ENCODE measurements around the gene TRAM2.
A peak's percentile ranks its signal among the peaks of the same experiment; 100 is the strongest.

Gene TRAM2

DNA sequence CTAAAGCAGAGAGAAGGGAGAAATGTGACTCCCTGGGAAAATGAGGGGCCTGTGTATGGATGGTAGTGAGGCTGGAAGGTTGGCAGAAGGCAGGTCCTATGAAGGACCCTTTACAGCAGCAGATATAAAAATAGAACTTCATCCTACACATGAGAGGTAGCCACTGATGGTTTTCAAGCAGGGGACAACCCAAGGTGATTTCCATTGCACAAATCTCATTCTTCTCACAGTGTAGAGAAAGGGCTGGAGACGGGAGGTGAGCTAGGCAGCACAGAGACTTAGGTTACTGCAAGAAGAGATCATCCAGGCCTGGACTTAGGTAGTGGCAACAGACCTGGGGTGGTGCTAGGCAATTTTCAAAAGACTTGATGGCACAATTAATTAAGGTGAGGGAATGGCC lies 30.7 kb downstream of the TRAM2 start:
- no peak for DNase-seq (ENCODE audit: low read depth, low spot score)

DNA sequence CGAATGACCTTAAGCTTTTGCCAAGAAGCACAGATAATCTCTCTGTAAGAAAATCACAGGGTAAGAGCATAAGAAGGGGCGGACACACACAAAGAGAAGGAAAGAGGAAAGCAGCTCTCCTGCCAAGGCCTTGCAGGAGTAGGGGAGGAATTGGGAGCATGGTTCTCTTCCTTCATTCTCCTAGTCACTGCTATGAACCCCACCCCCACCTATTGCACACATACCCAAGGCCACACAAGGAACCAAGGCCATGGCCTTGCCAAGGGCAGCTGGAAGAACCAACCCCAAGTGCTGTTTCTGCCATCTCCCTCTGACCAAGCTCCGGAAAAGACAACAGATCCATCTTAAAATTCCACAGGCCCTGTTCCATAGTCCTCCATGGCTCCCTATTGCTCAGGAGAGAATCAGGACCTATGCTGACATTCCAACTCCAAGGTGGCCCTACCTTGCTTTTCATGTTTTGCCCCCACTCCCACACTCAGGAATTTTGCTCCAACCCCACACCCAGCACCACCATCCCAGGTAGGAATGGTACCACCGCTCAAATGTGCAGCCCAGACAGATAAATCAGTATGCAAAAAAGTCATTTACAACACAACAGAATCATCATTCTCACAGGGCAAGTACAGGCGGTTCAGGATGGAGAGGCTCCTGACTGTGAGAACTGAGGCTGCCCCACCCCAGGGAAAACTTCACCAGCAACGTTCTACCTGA lies 31.3 kb downstream of the TRAM2 start:
- DNase-seq (ENCODE audit: low read depth, low spot score): no peak

GRCh38 chr6:52544602-52545405 lies 32.1 kb downstream of the TRAM2 start:
- no peak for DNase-seq (ENCODE audit: low read depth, low spot score)

- DNase-seq (ENCODE audit: low read depth, low spot score): peak; percentile 54
Measured at GRCh38 chr6:52543729-52544601, 32.9 kb downstream of the TRAM2 start.

DNA sequence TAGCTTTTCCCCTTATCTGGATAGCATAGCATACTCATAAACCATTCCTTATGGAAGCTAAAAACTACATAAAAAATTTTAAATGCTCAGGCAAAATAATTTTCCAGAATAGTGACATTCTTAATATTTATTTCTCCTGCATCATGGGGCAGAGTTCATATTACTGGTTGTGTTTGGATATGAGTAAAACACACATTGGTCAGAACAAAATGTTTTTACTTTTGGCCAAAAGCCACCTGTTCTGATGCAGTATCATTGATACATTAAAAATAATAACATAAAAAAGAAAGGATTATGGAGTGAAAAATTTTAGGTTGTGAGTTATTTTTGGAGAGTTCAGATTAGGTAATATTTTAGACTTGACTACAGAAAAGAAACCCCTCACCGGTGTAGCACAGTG lies 33.6 kb downstream of the TRAM2 start:
- no peak for DNase-seq (ENCODE audit: low read depth, low spot score)

GRCh38 chr6:52541135-52541534 lies 35.7 kb downstream of the TRAM2 start:
- no peak for DNase-seq (ENCODE audit: low read depth, low spot score)

DNA sequence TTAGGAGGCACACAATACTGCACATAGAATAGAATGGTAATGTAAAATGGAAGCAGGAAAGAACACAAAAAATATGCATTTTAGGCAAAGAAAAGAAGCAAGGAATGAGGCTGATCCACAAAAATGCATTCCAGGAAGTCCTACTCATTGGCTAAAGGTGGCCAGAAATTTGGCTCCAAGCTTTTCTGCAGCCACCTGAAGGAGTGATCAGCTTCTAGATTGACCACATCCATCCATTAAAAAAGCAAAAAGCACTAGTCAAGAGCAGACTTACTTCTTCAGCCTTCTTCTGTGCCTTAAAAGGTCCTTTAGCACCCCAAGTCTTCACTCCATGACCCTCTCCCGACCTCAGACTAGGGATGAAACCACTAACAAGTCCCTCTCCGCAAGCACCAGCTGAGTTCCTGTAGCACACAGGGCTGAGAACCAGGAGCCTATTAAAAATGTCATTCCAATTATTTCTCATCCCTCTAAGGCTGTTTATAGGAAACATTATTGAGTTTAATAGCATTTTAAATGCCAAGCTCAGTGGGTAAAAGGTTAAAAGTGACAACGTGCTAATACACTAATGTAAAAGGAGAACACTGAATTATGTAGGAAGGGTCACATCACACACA lies 36.5 kb downstream of the TRAM2 start:
- peak; percentile 76 for DNase-seq (ENCODE audit: low read depth, low spot score)

- DNase-seq (ENCODE audit: low read depth, low spot score): peak; percentile 47
Measured at GRCh38 chr6:52539607-52540006, 37.3 kb downstream of the TRAM2 start.

- DNase-seq (ENCODE audit: low read depth, low spot score): no peak
Measured at GRCh38 chr6:52538901-52539354, 37.9 kb downstream of the TRAM2 start.

DNA sequence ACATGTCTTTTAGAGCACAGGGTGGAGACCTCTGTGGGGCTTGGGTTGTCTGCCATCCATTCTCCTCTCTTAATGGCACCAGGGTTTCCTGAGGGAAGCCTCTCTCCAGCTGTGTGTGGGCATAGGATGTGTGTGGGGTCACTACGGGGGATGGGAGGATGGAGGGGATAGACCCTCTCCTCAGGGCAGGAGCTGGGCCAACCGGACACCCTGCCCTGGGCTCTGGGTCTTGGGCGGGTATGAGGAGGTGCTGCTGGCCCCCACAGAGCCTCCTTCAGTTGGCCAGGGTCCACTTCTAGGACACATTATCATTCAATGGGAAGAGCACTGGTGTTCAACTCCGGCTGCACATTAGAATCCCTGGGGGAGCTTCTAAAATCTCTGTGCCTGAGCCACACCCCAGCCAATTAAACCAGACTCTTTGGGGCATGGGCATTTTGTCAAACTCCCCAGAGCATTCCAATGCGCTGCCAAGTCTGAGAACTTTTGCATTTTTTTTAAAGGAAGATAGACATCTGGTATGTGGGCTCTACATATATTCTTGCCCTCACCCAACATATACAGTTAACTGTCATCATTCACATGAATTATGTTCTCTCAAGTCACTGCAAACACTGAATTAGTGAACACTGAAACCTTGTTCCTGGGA lies 38.5 kb downstream of the TRAM2 start:
- peak; percentile 67 for DNase-seq (ENCODE audit: low read depth, low spot score)

GRCh38 chr6:52537001-52537753 lies 39.7 kb downstream of the TRAM2 start:
- DNase-seq (ENCODE audit: low read depth, low spot score): no peak

GRCh38 chr6:52536424-52536916 lies 40.4 kb downstream of the TRAM2 start:
- DNase-seq (ENCODE audit: low read depth, low spot score): no peak

DNA sequence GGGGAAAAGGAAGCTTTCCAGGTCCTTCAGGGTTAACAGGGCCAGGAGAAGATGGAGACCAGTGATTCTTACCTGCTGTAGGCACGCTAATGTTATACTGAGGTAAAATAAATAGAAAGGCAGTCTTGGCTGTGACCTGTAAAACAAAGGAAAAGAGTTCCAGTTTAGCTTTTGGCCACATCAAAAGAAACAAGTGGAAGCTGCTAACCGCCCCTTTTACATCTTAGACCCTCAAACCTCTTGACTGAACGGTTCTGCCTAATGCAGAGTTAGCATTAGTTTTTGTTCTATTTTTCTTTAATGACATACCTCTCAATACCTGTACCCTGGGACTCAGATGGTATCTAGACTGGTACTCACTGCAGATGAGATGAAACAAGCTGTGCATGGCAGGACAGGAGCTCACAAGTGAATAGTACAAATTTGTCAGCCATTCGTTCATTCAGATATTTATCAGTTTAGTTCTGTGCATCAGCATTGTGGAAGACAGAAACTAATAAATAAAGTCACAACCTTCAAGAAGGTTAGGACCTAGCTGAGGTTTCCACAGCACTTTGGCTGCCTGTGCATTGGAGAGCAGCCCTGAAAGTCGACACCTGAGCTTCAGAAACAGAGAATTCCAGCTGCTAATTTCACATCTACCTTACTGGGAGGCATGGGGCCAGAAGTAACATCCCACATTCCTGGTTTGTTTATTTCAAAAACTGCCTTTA lies 41.0 kb downstream of the TRAM2 start:
- no peak for DNase-seq (ENCODE audit: low read depth, low spot score)

DNA sequence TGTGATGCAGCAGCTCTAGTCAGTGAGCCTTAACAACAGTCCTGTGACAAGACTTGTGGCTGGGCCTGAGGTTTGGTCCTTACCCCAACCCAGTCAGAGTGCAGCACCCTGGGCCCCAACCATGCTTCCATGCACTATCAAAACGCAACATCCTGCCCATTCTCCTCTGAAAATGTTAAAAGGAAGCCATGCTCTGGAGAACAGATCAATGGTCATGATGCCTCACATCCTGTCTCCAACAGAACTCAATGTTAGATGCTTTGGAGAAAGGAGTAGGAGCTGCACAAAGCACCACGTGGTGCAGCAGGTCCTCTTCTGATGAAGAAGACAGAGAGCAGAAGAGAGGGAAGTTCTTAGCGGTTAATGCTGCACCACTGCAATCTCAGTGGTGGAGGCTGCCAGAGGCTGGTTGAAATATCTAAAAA lies 41.9 kb downstream of the TRAM2 start:
- DNase-seq (ENCODE audit: low read depth, low spot score): no peak

- DNase-seq (ENCODE audit: low read depth, low spot score): no peak
Measured at GRCh38 chr6:52534363-52534762, 42.5 kb downstream of the TRAM2 start.

- no peak for DNase-seq (ENCODE audit: low read depth, low spot score)
Measured at GRCh38 chr6:52533491-52533890, 43.4 kb downstream of the TRAM2 start.

GRCh38 chr6:52532457-52532856 lies 44.4 kb downstream of the TRAM2 start:
- DNase-seq (ENCODE audit: low read depth, low spot score): no peak

- DNase-seq (ENCODE audit: low read depth, low spot score): no peak
Measured at GRCh38 chr6:52531834-52532233, 45.0 kb downstream of the TRAM2 start.

GRCh38 chr6:52531396-52531795 lies 45.5 kb downstream of the TRAM2 start:
- no peak for DNase-seq (ENCODE audit: low read depth, low spot score)
